CD1c-positive myeloid dendritic cell (primary cell): ENCODE data around the gene FBXL16.
"Not testable (repeated sequence)": the region's sequence is repeated elsewhere in the genome, so short reads cannot be mapped to it uniquely, and the experiment has no call there.

Source experiments
- DNase-seq: peaks from one replicate; pipeline ENCODE4 v3.0.0-alpha.2; 2016; ENCODE audit errors: extremely low spot score

Gene FBXL16

DNA sequence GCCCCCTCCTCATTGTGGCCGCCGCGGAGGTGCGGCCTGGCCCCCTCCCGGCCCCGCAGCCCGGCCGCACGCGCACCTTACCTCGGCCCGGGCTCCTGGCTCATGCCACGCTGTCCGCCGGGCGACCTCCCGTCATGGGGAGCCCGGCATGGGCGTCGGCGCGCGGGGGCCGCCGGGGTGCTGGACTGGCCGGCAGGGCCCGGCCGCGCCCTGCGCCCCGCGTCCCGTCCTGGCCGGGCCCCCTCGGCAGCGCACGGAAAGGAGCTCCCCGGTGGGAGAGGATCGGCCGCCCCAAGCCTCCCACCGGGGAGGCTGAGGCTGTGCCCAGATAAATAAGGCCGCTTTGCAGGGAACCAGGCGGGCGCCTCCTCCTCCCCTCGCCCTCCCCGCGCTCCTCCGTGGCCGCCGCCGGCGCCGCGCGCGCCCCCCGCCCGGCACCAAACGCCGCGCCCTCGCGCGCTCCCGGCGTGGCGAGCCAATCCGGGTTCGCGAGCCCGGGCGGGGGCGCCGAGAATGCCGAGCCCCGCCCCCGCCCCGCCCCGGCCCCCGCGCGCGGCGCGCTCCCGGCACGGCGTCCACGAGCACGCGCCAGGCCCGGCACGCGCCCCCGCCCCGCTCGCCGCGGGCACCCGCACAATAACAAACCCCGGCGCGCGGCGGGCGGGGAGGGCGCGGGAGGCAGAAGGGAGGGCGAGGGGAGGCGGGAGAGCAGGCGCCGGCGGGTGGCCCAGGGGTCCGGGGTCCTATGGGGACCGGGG, at the start of gene FBXL16:
Gene FBXL16, minus strand, starts transcription at position 371 of the 758 bp plus-strand sequence. CDS start 8,396 bp downstream, outside the sequence.
- no peak for DNase-seq

- peak; percentile 65 for DNase-seq
Measured at GRCh38 chr16:754656-755055, 49.1 kb upstream of the FBXL16 start.

DNA sequence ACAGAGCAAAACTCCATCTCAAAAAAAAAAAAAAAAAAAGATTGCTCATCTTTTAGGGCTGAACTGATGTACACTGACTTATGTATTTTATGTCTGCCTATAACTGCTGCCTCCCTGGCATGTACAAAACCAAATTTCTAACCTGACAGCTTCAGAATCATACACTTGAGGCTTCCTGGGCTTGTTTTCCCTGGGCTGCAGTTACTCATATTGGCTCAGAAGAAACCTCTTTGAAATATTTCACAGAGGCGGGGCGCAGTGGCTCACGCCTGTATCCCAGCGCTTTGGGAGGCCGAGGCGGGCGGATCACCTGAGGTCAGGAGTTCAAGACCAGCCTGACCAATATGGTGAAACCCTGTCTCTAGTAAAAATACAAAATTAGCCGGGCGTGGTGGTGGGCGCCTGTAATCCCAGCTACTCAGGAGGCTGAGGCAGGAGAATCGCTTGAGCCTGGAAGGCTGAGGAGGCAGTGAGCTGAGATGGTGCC, 48.6 kb upstream of the FBXL16 start:
- DNase-seq = not testable (repeated sequence)

- no peak for DNase-seq
Measured at GRCh38 chr16:752007-752312, 46.4 kb upstream of the FBXL16 start.

DNA sequence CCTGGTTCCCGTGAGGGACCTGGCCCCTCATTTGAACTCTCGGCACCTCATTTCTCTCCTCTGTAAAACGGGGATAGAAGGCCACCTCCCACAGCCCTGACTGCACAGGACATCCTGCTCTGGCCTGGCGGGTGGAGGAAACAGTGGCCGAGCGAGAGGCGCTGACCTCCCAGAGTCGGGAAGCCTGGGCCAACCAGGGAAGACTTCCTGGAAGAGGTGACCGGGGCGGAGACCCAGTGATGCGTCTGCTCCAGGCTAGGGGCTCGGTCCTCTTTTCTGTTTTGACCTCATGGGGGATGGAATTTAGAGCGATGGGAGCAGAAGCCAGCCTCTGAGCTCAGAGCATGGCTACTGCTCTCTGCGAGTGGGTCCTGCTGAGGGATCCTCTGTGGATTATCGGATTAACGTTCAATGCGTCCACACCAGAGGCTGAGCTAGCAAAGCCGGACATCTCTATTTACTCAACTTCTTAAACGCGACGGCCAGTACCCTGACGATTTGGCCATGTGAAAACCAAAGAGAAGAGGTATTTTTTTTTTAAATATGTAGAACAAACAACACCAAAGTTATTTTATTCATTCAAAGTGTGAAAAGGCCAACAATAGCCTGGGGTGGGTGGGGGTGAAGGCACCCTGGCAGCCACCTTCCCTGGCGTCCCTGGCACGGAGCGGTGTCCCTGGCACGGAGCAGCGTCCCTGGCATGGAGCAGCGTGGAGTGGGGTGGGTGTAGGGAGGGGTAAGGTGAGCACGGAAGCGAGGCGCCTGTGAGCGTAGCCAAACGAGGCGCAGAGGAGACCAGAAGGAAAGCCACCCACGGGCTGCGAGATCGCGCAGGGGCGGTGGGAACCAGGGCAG, 45.8 kb upstream of the FBXL16 start:
- no peak for DNase-seq

GRCh38 chr16:750485-750884, 44.9 kb upstream of the FBXL16 start:
- DNase-seq = no peak

DNA sequence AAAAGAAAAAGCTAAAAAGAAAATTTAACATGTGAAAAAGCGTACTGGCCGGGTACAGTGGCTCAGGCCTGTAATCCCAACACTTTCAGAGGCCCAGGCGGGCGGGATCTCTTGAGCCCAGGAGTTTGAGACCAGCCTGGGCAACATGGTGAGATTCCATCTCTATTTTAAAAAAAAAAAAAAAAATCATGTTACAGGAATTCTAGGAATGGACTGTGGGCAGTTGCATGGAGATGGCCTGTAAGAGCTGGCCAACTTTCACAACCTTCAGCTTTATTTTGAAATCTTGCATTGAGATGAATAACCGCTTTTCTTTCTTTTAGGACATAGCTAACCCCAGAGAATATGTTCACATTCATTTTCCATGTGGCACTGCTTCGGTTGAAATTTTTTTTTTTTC, 43.4 kb upstream of the FBXL16 start:
- DNase-seq = no peak

- DNase-seq = no peak
Measured at GRCh38 chr16:747978-748746, 42.6 kb upstream of the FBXL16 start.

GRCh38 chr16:746637-747036, 41.0 kb upstream of the FBXL16 start:
- DNase-seq = no peak

GRCh38 chr16:745739-746138, 40.1 kb upstream of the FBXL16 start:
- no peak for DNase-seq

DNA sequence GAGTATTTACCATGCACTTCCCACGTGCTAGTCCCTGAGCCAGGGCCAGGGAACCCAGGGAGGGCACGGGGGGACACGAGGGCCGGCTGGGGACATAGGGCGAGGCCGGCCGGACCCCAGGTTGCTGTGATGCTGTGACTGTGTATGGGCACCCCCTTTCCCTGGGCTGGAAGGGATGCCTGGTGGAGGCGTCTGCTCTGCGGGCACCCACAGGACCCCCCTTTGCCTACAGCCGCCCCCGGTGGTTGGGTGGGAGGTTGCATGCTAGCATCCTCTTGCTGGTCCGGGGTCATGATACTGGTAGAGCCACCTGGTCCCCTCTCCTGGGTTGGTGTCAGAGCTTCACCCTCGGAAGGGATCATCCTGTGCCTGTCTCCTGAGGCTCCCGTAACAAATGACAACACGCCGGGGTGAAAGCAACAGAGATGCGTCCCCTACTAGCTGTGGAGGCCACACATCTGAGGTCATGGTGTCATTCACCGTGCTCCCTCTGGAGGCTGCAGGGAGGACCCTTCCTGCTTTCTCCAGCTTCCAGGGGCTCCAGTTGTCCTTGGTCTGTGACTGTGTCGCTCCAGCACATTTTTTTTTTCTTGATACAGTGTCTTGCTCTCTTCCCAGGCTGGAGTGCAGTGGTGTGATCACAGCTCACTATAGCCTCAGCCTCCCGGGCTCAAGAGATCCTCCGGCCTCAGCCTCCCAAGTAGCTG, 38.3 kb upstream of the FBXL16 start:
- no peak for DNase-seq

DNA sequence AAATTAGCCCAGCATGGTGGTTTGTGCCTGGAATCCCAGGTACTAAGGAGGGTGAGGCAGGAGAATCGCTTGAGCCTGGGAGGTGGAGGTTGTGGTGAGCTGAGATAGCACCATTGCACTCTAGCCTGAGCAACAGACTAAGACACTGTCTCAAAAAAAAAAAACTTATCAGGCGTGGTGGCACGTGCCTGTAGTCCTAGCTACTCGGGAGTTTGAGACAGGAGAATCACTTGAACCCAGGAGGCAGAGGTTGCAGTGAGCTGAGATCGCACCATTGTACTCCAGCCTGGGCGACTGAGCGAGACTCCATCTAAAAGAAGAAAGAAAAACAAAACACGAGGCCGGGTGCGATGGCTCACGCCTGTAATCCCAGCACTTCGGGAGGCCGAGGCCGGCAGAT, 37.3 kb upstream of the FBXL16 start:
- DNase-seq = not testable (repeated sequence)

DNA sequence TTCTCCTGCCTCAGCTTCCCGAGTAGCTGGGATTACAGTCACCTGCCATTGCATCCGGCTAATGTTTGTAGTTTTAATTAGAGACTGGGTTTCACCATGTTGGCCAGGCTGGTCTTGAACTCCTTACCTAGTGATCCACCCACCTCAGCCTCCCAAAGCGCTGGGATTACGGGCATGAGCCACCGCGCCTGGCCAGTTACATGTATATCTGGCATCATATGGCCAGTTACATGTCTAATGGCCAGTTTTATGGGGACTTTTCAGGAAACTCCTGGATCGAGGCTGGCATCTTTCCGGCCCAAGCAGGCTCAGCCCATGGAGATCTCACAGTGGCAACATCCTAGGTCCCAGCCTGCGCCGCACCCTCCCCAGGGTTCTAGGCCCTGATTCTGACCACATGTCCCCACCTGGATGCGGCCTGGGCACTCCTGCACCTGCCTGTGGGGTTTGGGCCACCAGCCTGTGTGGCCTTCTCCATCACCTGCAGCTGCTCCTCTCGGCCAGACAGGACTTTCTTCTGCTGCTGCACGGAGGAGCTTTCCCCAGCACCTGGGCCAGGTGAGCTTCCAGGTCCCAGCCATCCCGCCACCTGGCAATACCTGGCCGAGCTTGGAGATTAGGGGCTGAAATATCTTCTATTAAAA, 36.5 kb upstream of the FBXL16 start:
- DNase-seq = no peak

DNA sequence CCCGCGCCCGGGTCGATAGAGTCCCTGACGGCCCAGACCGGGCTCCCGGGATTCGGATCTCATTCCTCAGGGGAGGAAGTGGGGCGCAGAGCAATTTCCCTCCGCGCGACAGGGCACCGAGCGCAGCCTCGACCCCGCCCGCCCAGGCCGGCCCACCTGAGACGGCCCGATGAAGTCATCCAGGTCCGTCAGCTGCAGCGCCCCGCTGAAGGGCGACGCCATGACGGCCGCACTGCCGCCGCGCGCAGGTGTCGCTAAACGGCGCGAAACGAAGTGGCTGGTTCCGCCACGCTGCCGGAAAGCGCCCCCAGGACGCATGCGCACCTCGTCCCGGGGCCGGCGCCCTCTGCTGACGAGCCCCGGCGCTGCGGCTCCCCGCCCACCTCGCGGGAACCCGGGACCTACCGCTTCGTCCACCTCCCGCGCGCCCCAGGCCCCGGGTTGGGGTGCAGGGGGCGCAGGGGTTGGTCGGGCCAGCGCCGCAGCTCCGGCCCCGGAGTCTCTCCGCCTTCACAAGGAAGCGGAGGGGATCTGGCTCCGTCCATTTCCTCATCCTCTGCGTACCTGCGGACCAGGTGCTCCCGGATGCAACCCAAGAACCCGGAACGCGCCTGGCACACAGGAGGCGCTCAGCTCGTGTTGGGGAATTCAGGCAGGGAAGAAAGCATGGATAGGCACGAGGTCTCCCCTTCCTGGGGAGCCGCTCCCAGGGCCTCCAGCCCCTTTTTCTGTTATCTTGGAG, 35.3 kb upstream of the FBXL16 start, which contains the start of gene CIAO3:
Gene CIAO3, minus strand, starts transcription at position 234 of the 742 bp plus-strand sequence. Its CDS starts 12 bp downstream, at position 222.
- DNase-seq = peak; percentile 96

DNA sequence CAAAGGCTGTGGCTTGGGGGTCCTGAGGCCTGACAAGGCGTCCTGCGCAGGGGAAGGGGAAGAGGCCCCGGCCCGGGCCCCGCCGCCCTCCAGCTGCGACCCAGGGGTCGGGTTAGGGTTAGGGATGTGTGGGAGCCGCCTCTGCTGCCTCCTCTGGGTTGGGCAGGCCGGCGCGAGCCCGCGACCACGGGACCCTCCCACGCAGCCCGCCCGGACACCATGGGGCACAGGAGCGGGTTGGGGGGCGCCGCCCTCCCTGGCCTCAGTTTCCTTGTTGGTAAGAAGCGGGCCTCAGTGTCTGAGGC, 34.8 kb upstream of the FBXL16 start:
- DNase-seq = peak; percentile 28

DNA sequence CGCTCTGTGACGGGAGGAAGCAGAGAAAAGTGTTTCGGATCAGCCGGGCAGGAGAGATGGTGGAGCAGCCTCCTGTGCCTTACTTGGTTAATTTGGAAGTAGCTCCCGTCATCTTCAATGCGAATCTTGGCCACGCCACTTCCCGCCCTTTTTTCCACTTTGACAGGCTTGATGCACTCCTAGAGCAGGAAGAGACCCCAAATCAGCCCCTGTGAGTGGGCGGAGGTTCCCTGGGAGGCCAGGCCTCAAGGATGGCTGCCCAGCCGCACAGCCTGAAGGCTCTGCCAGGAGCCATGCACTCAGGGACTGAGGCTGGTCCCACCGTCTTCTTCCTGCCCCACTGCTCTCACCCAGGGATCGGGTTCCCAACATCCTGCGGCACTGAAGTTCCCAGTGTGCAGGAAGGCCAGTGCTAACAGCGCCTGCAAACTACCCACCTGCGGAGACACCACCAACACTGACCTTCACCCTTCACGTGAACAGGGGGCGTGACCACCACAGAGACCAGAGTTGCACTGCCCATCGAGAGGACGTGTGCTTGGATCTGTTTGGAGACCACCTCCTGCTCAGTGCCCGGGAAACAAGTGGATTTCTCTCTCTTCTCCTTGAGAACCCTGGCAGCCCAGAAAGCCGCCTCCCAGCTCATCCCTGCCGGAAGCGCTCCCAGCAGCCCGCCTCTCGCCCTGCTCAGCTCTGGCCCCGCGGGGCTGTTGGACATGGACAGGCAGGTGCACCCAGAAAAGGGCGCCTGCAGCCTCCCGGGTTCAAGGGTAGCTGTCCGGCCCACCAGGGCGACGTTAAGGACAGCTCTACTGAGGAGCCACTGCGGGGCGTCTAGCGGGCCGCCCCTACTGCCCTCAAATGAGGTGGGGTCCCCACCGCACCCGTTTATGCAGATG, 34.2 kb upstream of the FBXL16 start:
- no peak for DNase-seq

- DNase-seq = no peak
Measured at GRCh38 chr16:736936-737481, 31.4 kb upstream of the FBXL16 start.

DNA sequence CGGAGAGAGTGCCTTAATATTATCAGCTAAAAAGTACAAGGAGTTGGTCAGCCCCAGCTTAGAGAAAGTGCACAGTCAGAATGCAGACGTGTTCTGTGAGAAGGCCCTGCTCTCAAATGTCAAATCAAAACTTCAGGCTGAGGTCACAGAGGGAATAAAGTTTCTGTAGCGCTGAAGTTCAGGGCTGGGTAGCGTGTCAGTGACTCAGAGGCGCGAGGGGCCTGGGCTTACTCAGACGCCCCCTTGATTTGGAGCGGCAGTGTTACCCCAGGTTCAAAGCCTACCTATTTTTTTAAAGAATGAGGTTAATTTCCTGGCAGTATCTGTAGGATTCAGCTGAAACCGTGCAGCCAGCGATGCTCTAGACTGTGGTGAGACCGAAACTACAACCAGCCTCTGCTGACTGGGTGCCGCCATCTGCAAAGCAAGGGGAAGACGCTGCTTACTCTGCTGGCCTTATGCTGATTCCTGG, 30.4 kb upstream of the FBXL16 start:
- no peak for DNase-seq
